ENCODE results near the gene CRACDL. TPM values are rescaled to one million over a fixed set of nuclear protein-coding genes. Genes with fewer than 3 reads are reported as not detected.

The CRACDL gene
- total RNA-seq, 2 experiments from 2014 or later: 0.36 to 1.5 TPM

- H3K27ac Mint-ChIP-seq: no peak overlapping the region
- no peak overlapping the region for H3K4me3 Mint-ChIP-seq
- Histone ChIP-seq H3K27ac (ENCODE audit: low read depth in 1 of 2, low read length in 2 of 2) (no peak overlapping the region), H3K36me3 (ENCODE audit: insufficient read depth, low read length) (no peaks in the 10 kb centered on the region), H3K9me3 (ENCODE audit: control insufficient read depth in 1 of 2, insufficient read depth in 1 of 2, low read length in 2 of 2) (peaks cover 0 to 14% of the 10 kb centered on the region in 2 experiments), H3K4me1 (ENCODE audit: insufficient read depth, low read length) (no peaks in the 10 kb centered on the region), H3K27me3 (ENCODE audit: control insufficient read depth in 1 of 2, insufficient read depth in 2 of 2, low read length in 2 of 2) (peaks cover 3 to 23% of the 10 kb centered on the region in 2 experiments), H3K4me3 (ENCODE audit: low read length) (no peak overlapping the region)
- peaks cover 32% of the 10 kb centered on the region for H3K27me3 Mint-ChIP-seq
- H3K36me3 Mint-ChIP-seq (ENCODE audit: low read depth): no peaks in the 10 kb centered on the region
- peaks cover 12% of the 10 kb centered on the region for H3K9me3 Mint-ChIP-seq
- intact Hi-C loops (cut with DNase I, micrococcal nuclease): no loop called here
- TF ChIP-seq CTCF (IDR thresholded peaks at IDR 0.05): no peak
- no peak for DNase-seq
- ChIA-PET POLR2A (no interaction called here), CTCF (no interaction called here)
- ATAC-seq (ENCODE audit: poor library complexity): no peak
- no peaks in the 10 kb centered on the region for H3K4me1 Mint-ChIP-seq (ENCODE audit: low read depth)
Measured at GRCh38 chr2:98852932-98853331, 83.1 kb downstream of the CRACDL start.

- no peak overlapping the region for H3K4me3 ChIP-seq (ENCODE audit: low read length)
- ChIA-PET CTCF (no interaction called here), POLR2A (no interaction called here)
- H3K36me3 ChIP-seq (ENCODE audit: insufficient read depth, low read length): no peaks in the 10 kb centered on the region
- H3K27ac ChIP-seq (ENCODE audit: low read depth in 1 of 2, low read length in 2 of 2): no peak overlapping the region
- H3K4me1 Mint-ChIP-seq (ENCODE audit: low read depth): no peaks in the 10 kb centered on the region
- TF ChIP-seq CTCF (IDR thresholded peaks at IDR 0.05): no peak
- peaks cover 3 to 23% of the 10 kb centered on the region in 2 experiments for H3K27me3 ChIP-seq (ENCODE audit: control insufficient read depth in 1 of 2, insufficient read depth in 2 of 2, low read length in 2 of 2)
- ATAC-seq (ENCODE audit: poor library complexity): no peak
- no peaks in the 10 kb centered on the region for H3K36me3 Mint-ChIP-seq (ENCODE audit: low read depth)
- H3K27me3 Mint-ChIP-seq: peaks cover 36% of the 10 kb centered on the region
- H3K4me3 Mint-ChIP-seq: no peak overlapping the region
- H3K9me3 ChIP-seq (ENCODE audit: control insufficient read depth in 1 of 2, insufficient read depth in 1 of 2, low read length in 2 of 2): no peaks in the 10 kb centered on the region
- H3K9me3 Mint-ChIP-seq: peaks cover 5% of the 10 kb centered on the region
- H3K4me1 ChIP-seq (ENCODE audit: insufficient read depth, low read length): no peaks in the 10 kb centered on the region
- H3K27ac Mint-ChIP-seq: no peak overlapping the region
- no peak for DNase-seq
- intact Hi-C loops (cut with DNase I, micrococcal nuclease): no loop called here
Measured at GRCh38 chr2:98850074-98850473, 86.0 kb downstream of the CRACDL start.

GRCh38 chr2:98849113-98849512 is 86.9 kb downstream of the CRACDL start:
- H3K27me3 Mint-ChIP-seq: peaks cover 32% of the 10 kb centered on the region
- intact Hi-C loops (cut with DNase I, micrococcal nuclease): no loop called here

More at GRCh38 chr2:98849113-98849512, 86.9 kb downstream of the CRACDL start:
- Mint-ChIP-seq H3K9me3 (peaks cover 3% of the 10 kb centered on the region), H3K36me3 (ENCODE audit: low read depth) (no peaks in the 10 kb centered on the region), H3K4me3 (no peak overlapping the region), H3K4me1 (ENCODE audit: low read depth) (no peaks in the 10 kb centered on the region), H3K27ac (no peak overlapping the region)
- no peak for DNase-seq
- Histone ChIP-seq H3K4me1 (ENCODE audit: insufficient read depth, low read length) (no peaks in the 10 kb centered on the region), H3K4me3 (ENCODE audit: low read length) (no peak overlapping the region), H3K36me3 (ENCODE audit: insufficient read depth, low read length) (no peaks in the 10 kb centered on the region), H3K27ac (ENCODE audit: low read depth in 1 of 2, low read length in 2 of 2) (no peak overlapping the region), H3K27me3 (ENCODE audit: control insufficient read depth in 1 of 2, insufficient read depth in 2 of 2, low read length in 2 of 2) (peaks cover 3 to 23% of the 10 kb centered on the region in 2 experiments), H3K9me3 (ENCODE audit: control insufficient read depth in 1 of 2, insufficient read depth in 1 of 2, low read length in 2 of 2) (no peaks in the 10 kb centered on the region)
- no peak for TF ChIP-seq CTCF (IDR thresholded peaks at IDR 0.05)
- ChIA-PET POLR2A (interaction anchor here (0.6 kb wide), 1 partner anchor 253 kb away, joined by 3 read pairs; no protein-coding TSS in a partner anchor), CTCF (no interaction called here)
- no peak for ATAC-seq (ENCODE audit: poor library complexity)

Measured in CD4-positive, alpha-beta T cell (primary cell).